Coronary artery (tissue), 2 donors: ENCODE data around the gene BRD1.

Experiments
- DNase-seq: peaks from one replicate; pipeline ENCODE4 v3.0.0-alpha.2; 2017; ENCODE audit warnings: low spot score
- H3K27ac ChIP-seq, 2 donors: fragments of 200-600 bp; sonication (generic); one replicate each; pipeline ENCODE4 v1.5.1; 2016 to 2019
- H3K4me3 ChIP-seq: fragments of 200-600 bp; sonication (generic); 2 replicates; pipeline ENCODE4 v1.5.1; 2016; ENCODE audit warnings: mild to moderate bottlenecking, moderate library complexity
- TF ChIP-seq, protein P1 (sequence below): fragments of 200-600 bp; sonication (generic); IDR thresholded peaks from one replicate; pipeline ENCODE4 v1.5.1; 2019; ENCODE audit warnings: antibody characterized with exemption

BRD1 gene

DNA sequence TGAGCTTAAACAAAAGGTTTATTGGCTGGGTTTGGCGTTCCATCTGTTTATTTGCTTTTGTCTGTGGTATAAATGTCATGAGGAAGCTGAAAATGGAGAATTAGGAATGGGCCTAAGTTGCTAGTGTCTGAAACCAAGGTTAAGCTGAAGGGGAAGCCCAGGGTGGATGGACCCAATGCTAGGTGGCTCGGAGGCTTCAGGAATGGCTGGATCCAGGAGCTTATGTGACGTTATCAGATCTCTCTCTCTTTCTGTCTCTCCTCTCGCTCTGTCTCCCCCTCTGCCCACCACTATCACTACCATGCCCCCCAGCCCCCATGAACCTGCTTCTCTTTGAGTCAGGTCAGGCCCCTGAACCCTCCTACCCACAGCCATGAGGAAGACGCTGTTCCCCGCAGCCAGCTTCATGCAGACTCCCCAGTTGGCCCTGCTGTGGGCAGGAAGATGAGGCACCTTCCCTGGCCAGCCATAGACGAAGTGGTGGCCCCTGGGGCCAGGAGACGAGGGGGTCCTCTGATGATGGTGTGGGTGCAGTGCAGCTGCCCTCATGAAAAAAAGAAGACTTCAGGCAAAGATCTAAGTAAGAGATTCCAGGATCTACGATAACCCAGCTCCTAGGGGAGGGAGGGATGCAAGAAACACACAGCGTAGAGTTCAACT, 101.5 kb downstream of the BRD1 start:
- TF ChIP-seq, protein P1, sequence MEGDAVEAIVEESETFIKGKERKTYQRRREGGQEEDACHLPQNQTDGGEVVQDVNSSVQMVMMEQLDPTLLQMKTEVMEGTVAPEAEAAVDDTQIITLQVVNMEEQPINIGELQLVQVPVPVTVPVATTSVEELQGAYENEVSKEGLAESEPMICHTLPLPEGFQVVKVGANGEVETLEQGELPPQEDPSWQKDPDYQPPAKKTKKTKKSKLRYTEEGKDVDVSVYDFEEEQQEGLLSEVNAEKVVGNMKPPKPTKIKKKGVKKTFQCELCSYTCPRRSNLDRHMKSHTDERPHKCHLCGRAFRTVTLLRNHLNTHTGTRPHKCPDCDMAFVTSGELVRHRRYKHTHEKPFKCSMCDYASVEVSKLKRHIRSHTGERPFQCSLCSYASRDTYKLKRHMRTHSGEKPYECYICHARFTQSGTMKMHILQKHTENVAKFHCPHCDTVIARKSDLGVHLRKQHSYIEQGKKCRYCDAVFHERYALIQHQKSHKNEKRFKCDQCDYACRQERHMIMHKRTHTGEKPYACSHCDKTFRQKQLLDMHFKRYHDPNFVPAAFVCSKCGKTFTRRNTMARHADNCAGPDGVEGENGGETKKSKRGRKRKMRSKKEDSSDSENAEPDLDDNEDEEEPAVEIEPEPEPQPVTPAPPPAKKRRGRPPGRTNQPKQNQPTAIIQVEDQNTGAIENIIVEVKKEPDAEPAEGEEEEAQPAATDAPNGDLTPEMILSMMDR: no peak
- H3K4me3 ChIP-seq: no peak overlapping the region
- no peak for DNase-seq
- H3K27ac ChIP-seq: no peak overlapping the region

DNA sequence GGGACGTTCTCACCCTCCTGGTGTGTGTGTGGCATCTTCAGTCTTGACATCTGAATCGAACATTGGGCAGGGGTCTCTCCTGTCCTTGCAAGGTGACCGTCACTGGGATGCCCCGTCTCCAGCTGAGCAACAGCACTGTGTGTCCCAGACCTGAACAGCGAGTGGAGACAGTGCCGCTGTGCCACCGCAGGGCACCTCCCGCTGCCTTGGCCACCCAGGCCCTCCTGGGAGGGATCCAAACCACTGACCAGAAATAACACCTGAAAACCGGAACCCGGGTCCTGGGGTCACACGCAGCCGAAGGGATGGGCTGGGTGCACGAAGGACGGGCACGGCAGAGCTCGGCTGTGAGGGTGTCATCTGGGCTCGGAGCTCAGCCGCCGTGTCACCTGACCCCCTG, 102.2 kb downstream of the BRD1 start:
- Histone ChIP-seq H3K27ac (no peak overlapping the region), H3K4me3 (no peak overlapping the region)
- no peak for DNase-seq
- TF ChIP-seq, protein P1: no peak

DNA sequence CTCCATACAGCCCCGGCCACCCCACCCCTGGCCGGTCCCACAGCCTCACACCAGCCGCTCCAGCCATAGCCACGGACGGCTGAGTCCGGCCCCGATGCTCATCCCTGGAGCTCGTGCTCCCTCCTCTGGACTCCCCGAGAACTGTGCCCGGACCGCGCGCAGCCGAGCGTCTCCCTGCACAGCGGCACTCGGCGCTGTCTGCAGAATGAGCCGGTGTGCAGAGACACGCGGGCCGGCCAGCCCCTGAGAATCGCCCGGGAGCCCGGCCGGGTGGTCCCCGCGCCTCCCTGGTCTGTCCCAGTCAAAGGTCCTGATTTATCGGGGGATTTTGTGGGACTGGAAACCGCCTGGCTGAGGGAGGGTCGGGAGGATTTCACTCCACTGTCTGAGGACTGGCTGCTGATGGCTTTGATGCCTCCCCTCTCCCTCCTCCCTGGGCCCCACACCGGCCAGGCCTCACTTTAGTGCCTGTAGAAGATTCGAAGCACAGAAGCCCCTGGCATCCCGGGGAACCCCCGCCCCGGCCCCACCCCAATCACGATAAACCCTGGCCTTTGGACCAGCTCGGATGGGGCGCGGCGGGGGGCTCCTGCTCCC, 102.7 kb downstream of the BRD1 start:
- DNase-seq: no peak
- TF ChIP-seq, protein P1: no peak
- H3K27ac ChIP-seq: no peak overlapping the region
- H3K4me3 ChIP-seq: peak overlapping the region; percentile 44

DNA sequence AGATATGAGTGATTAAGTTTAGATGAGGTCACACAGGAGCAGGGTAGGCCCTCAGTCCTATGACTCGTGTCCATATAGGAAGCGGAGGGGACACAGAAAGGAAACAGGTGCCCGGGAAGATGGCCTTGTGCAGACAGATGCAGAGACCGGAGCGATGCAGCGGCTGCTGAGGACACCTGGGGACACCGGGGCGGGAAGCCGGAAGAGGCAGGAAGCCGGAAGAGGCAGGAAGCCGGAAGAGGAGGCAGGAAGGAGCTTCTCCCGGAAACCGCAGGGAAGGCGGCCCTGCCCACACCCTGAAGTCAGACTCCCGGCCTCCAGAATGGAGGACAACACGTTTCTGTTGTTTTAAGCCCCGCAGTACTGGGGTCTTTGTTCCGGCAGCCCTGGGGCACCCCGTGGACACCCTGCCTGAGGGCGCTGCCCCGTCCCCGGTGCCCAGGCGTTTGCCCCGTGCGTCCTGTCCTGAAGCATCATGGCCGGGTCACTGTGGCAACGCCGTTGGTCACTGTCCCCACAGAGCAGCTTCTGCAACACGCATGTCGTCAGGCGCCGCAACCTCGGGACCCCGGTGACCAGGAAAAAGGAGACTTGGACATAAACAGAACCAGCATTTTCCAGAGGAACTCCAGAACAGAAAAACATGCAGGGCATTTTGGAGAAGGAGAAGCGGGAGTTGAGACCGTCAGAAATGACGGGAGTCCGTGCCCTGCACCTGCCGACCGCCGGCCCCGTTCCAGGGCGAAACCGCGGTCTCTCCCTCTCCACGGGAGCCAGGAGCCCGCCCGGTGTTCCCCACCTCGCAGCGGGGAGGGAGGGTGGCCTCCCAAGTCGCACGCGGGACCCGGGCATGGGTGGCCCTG, 103.4 kb downstream of the BRD1 start:
- no peak for DNase-seq
- TF ChIP-seq, protein P1: no peak
- Histone ChIP-seq H3K4me3 (peak overlapping the region; percentile 44), H3K27ac (no peak overlapping the region)

DNA sequence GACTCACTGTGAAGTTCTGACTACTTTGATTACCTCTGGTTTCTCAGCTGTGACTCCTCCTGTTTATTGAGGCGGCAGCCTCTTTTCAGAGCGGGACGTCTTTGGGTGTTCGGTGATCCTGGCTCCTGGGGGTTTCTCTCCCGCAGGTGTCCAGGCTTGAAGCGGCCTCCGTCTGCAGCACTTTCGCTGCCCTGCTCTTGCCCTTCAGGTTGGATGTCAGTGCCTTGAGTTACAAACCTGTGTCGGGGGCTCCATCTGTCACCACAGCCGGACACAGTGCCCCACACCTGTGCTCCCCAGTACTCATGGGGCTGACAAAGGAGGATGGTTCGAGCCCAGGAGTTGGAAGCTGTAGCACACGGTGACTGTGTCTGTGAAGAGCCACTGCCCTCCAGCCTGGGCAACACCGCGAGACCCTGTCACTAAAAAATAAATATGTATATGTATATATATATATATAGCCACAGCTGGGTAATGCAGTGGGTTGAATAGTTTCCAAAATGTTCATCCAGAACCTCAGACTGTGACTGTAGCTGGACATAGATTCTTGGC, 104.1 kb downstream of the BRD1 start:
- DNase-seq: no peak
- no peak overlapping the region for H3K27ac ChIP-seq
- TF ChIP-seq, protein P1: no peak
- no peak overlapping the region for H3K4me3 ChIP-seq
